Glomerular visceral epithelial cell (primary cell): ENCODE measurements around the gene DEGS1.

Source experiments
- DNase-seq: peaks from one replicate; pipeline ENCODE4 v3.0.0-alpha.2; 2016; ENCODE audit errors: extremely low spot score

DEGS1 gene

GRCh38 chr1:224182866-224183590 lies at the start of gene DEGS1:
Gene DEGS1, plus strand, starts transcription at chr1:224183240. Its CDS starts 97 bp downstream, at chr1:224183337.
- DNase-seq = peak; percentile 90

GRCh38 chr1:224133741-224134299 lies 49.2 kb upstream of the DEGS1 start:
- DNase-seq = no peak

GRCh38 chr1:224137518-224137917 lies 45.5 kb upstream of the DEGS1 start:
- DNase-seq = no peak

GRCh38 chr1:224138198-224138597 lies 44.8 kb upstream of the DEGS1 start:
- no peak for DNase-seq

- no peak for DNase-seq
Measured at GRCh38 chr1:224141693-224142092, 41.3 kb upstream of the DEGS1 start.

GRCh38 chr1:224149709-224150108 lies 33.3 kb upstream of the DEGS1 start:
- DNase-seq = no peak

- DNase-seq = no peak
Measured at GRCh38 chr1:224151117-224151516, 31.9 kb upstream of the DEGS1 start.

- DNase-seq = no peak
Measured at GRCh38 chr1:224157316-224157715, 25.7 kb upstream of the DEGS1 start.

GRCh38 chr1:224159541-224159940 lies 23.5 kb upstream of the DEGS1 start:
- DNase-seq = no peak

- no peak for DNase-seq
Measured at GRCh38 chr1:224160171-224160682, 22.8 kb upstream of the DEGS1 start.

- no peak for DNase-seq
Measured at GRCh38 chr1:224162768-224163167, 20.3 kb upstream of the DEGS1 start.

- DNase-seq = no peak
Measured at GRCh38 chr1:224163311-224163710, 19.7 kb upstream of the DEGS1 start.

- peak; percentile 92 for DNase-seq
Measured at GRCh38 chr1:224168859-224169380, 14.1 kb upstream of the DEGS1 start.

- no peak for DNase-seq
Measured at GRCh38 chr1:224169718-224170270, 13.2 kb upstream of the DEGS1 start.

- DNase-seq = no peak
Measured at GRCh38 chr1:224170343-224170742, 12.7 kb upstream of the DEGS1 start.

- peak; percentile 25 for DNase-seq
Measured at GRCh38 chr1:224170748-224171478, 12.1 kb upstream of the DEGS1 start.

GRCh38 chr1:224172229-224172628 lies 10.8 kb upstream of the DEGS1 start:
- DNase-seq = no peak

- DNase-seq = no peak
Measured at GRCh38 chr1:224173523-224173922, 9.5 kb upstream of the DEGS1 start.

GRCh38 chr1:224175617-224176016 lies 7.4 kb upstream of the DEGS1 start:
- DNase-seq = peak; percentile 22

GRCh38 chr1:224177356-224177999 lies 5.6 kb upstream of the DEGS1 start:
- no peak for DNase-seq

GRCh38 chr1:224178894-224179293 lies 4.1 kb upstream of the DEGS1 start:
- no peak for DNase-seq
